GM15510 (cell line): ENCODE data around the gene REG1A.

Experiments
- POLR2A ChIP-seq: IDR thresholded peaks from 3 replicates; pipeline ENCODE4 v1.6.1; 2011; ENCODE audit warnings: borderline replicate concordance; ENCODE audit not compliant: insufficient read length; ENCODE audit errors: extremely low read depth

Gene REG1A

DNA sequence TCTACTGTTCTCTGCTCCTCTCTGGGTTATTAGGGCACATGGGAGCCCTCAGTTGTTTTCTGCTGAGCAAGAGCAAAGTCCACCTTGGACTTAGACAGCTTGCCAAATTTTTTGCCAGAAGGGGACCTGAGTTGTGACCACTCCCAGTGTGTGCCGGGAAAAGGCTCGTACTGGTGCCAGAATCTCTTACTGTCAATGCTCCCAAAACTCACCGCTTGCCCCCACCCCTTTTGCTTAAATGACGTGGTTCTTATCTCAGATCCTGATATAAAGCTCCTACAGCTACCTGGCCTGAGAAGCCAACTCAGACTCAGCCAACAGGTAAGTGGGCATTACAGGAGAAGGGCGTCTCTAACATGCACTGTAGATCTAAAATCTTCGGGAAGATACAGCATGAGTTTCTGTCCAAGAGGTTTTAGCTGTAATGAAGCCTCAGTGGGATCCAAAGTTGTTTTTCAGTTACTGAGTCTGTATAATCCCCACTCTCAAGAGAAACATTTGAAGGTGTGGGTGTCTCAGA, at the start of gene REG1A:
Gene REG1A, plus strand, starts transcription at position 295 of the 520 bp plus-strand sequence. CDS start 374 bp downstream, outside the sequence.
- no peak for TF ChIP-seq POLR2A

GRCh38 chr2:79071078-79071477, 49.2 kb upstream of the REG1A start:
- TF ChIP-seq POLR2A: no peak

GRCh38 chr2:79082987-79083386, 37.3 kb upstream of the REG1A start:
- no peak for TF ChIP-seq POLR2A

GRCh38 chr2:79083597-79084251, 36.6 kb upstream of the REG1A start:
- no peak for TF ChIP-seq POLR2A

DNA sequence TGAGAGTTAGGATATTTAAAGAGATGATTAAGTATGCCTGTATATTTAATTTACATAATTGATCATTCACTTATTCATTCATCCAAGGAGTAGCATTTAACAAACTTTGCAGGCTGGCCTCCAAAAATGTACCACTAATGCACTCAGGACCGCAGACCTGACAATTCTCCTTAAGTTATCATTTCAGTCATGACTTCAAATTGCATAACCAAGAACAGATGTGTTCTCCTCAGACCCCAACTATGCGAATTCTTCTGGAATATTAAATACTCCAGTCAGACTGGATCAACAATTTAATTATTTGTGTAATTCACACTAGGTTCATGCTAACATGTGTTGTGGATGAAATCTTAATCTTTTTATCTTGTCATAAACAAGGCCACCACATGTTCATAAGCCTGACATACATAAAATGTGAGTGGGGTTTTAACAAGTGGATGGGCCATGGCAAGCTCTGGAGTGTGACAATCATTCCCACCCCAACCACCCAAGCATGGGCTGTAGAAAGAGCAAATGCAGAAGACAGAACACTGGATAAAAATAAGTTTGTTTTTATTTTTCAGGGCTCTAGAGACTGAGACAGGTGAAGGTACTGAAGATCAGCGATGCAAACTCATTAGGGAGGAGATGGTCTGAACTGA, 35.7 kb upstream of the REG1A start:
- TF ChIP-seq POLR2A: no peak

- no peak for TF ChIP-seq POLR2A
Measured at GRCh38 chr2:79085382-79085781, 34.9 kb upstream of the REG1A start.

DNA sequence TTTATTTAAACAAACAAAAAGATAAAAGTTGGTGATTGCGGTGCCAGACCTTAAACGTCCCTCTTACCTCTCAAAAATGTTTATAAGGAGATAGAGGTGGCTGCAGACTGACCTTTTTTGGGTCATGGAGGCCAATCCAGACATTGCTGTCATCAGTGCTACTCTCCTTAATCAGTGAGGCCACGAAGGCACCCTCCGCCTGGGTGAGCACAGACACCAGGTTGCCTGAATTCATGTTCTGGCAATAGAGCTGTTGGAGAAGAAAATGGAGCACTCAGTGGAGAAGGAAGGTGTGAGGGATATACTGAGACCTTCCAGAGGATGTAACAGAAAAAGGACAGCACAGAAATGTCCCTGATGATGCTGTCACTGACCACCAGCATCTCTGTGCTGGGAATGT, 34.0 kb upstream of the REG1A start:
- TF ChIP-seq POLR2A: no peak

GRCh38 chr2:79087785-79088364, 32.4 kb upstream of the REG1A start, which contains the start of gene REG1B:
Gene REG1B, minus strand, starts transcription at chr2:79087993. Its CDS starts 381 bp downstream, at chr2:79087612.
- TF ChIP-seq POLR2A: no peak

GRCh38 chr2:79090693-79091092, 29.6 kb upstream of the REG1A start:
- TF ChIP-seq POLR2A: no peak

- TF ChIP-seq POLR2A: no peak
Measured at GRCh38 chr2:79097843-79098242, 22.4 kb upstream of the REG1A start.

DNA sequence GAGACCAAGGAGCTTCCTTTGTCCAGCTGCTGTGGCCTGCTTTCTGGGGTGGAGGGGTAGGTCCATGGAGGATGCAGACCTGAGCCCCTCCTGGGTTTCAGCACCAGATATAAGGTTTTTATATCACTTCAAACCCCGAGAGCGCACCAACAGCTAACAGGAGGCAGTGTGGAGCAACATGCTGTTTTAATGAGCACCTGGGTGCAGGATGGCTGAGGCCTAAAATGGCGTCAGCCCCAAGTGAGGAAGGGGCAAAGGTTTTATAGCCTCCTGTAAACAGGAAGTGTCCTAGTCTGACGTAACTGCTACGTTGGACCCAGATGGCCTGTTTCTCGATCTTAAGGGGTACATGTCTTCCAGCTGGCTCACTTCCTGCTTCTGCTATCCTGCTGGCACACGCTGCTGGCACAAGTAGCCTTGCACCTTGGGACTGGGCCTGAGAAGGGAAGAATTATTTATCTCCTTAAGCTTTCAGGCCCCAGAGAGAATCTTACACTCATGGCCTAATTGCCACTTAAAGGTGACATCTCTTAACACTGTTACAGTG, 21.1 kb upstream of the REG1A start:
- no peak for TF ChIP-seq POLR2A

- TF ChIP-seq POLR2A: no peak
Measured at GRCh38 chr2:79100285-79100684, 20.0 kb upstream of the REG1A start.

DNA sequence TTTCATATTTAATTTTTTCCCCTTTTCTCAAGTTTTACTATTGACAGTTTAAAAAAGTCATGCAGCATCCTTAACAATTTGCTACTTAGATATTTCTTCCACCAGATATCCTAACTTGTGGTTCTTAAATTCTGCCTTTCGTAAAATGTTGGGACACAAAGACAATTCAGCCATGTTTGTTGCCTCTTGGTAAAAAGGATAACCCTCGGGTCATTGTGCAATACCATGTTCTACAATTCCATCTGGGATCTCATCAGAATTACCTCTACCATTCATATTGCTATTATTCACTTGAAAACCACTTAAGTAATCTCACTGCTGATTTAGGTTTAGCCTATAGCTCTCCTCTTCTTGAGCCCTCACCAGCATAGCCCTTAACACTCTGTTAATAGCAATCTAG, 19.3 kb upstream of the REG1A start:
- no peak for TF ChIP-seq POLR2A

DNA sequence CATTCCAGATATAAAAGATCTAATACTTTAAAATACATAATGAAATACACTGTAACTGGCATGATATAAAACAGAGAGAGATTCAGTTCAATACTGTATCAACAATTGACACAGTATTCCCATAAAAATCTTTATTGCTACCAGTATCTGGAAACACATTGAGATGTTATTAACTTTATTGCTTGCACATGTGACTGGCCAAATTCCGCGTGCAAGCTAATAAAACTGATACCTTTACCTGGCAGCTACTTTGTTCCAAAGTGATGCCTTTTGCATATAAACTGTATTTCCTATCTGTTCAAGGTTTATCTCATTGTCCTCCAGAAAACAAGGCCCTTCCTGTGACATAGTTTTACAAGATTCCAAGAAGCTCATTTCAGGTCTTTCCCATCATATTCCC, 17.1 kb upstream of the REG1A start:
- TF ChIP-seq POLR2A: no peak

DNA sequence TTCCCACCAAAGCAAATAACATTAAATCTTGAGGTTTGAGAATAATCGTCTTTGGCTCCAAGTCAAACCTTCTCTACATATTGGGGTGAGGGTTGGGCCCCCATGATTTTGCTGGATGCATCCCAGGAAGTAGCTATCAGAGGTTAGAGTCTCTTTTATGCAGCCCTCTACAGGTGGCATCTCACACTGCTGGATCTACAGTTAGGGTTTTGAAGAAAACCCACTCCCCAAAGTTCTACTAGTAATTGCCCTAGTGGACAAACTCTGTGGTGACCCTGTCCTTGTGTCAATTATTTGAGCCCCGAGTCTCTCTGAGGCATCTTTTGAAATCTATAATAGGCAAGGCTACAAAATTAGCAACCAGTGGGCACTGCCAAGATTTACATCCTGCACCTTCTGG, 15.0 kb upstream of the REG1A start:
- TF ChIP-seq POLR2A: no peak
